Mesendoderm (in vitro differentiated cells): ENCODE results near the gene API5. TPM values are rescaled to one million over a fixed set of nuclear protein-coding genes. Genes with fewer than 3 reads are reported as not detected.

Source experiments
- DNase-seq: peaks from one replicate; pipeline ENCODE4 v3.0.0; 2013
- H2AK5ac ChIP-seq: 2 replicates; pipeline ENCODE4 v1.6.1; 2013; ENCODE audit warnings: low read length, inconsistent platforms
- H2BK120ac ChIP-seq: 2 replicates; pipeline ENCODE4 v1.6.1; 2013; ENCODE audit warnings: low read depth, mild to moderate bottlenecking, low read length, moderate library complexity, mixed read lengths
- H2BK15ac ChIP-seq: replicated peaks from 2 replicates; pipeline ENCODE4 v1.6.1; 2013; ENCODE audit warnings: low read depth, mild to moderate bottlenecking, moderate library complexity
- H2BK5ac ChIP-seq: 2 replicates; pipeline ENCODE4 v1.6.1; 2013; ENCODE audit warnings: low read length, inconsistent platforms
- H3K18ac ChIP-seq: 2 replicates; pipeline ENCODE4 v1.6.1; 2013; ENCODE audit warnings: mild to moderate bottlenecking, low read length, mixed read lengths
- H3K23ac ChIP-seq: one replicate; pipeline ENCODE4 v1.6.1; 2013; ENCODE audit warnings: low read length
- H3K27ac ChIP-seq: 2 replicates; pipeline ENCODE4 v1.5.1; 2013; ENCODE audit warnings: low read depth, mild to moderate bottlenecking, inconsistent platforms, low read length, moderate library complexity
- H3K27me3 ChIP-seq: 2 replicates; pipeline ENCODE4 v1.6.1; 2013; ENCODE audit warnings: low read length, control low read depth, mild to moderate bottlenecking, inconsistent platforms; ENCODE audit not compliant: insufficient read depth, poor library complexity
- H3K36me3 ChIP-seq: 2 replicates; pipeline ENCODE4 v1.6.1; 2013; ENCODE audit warnings: low read length, inconsistent platforms; ENCODE audit not compliant: control insufficient read depth, insufficient read depth
- H3K4ac ChIP-seq: one replicate; pipeline ENCODE4 v1.6.1; 2013; ENCODE audit warnings: low read depth, mild to moderate bottlenecking, low read length, moderate library complexity
- H3K4me1 ChIP-seq: 2 replicates; pipeline ENCODE4 v1.6.1; 2013; ENCODE audit warnings: low read depth, low read length, inconsistent platforms; ENCODE audit not compliant: control insufficient read depth
- H3K4me2 ChIP-seq: 2 replicates; pipeline ENCODE4 v1.6.1; 2013; ENCODE audit warnings: low read length
- H3K4me3 ChIP-seq: 2 replicates; pipeline ENCODE4 v1.5.1; 2013; ENCODE audit warnings: mild to moderate bottlenecking, low read length
- H3K56ac ChIP-seq: one replicate; pipeline ENCODE4 v1.6.1; 2013; ENCODE audit warnings: low read length
- H3K79me1 ChIP-seq: 2 replicates; pipeline ENCODE4 v1.6.1; 2013; ENCODE audit warnings: low read length, inconsistent platforms
- H3K79me2 ChIP-seq: 2 replicates; pipeline ENCODE4 v1.6.1; 2013; ENCODE audit warnings: mild to moderate bottlenecking, low read length; ENCODE audit not compliant: control insufficient read depth, insufficient read depth
- H3K9ac ChIP-seq: 2 replicates; pipeline ENCODE4 v1.6.1; 2013; ENCODE audit warnings: low read length, inconsistent platforms
- H4K5ac ChIP-seq: one replicate; pipeline ENCODE4 v1.6.1; 2013; ENCODE audit warnings: low read length
- H4K8ac ChIP-seq: one replicate; pipeline ENCODE4 v1.6.1; 2013; ENCODE audit warnings: low read depth, mild to moderate bottlenecking, control low read depth, low read length, moderate library complexity
- WGBS: extraction: QIAGEN DNeasy Blood & Tissue Kit; methylation state at CpG from one replicate; pipeline ENCODE4 v1.1.7; 2013; ENCODE audit warnings: low lambda C conversion rate, missing lambda C conversion rate; ENCODE audit not compliant: insufficient coverage; ENCODE audit errors: extremely low coverage; 5-methylcytosine and 5-hydroxymethylcytosine counted together
- polyA plus RNA-seq, 2 experiments: library from polyadenylated mRNA; stranded (reverse); fragments of 200-250 nt; gene quantifications; one replicate each; pipeline ENCODE4 v1.2.3, GENCODE V29; 2013

API5 gene
- 103 TPM for polyA plus RNA-seq (2013, experiment 1 of 2)
- polyA plus RNA-seq (2013, experiment 2 of 2): 100 TPM

DNA sequence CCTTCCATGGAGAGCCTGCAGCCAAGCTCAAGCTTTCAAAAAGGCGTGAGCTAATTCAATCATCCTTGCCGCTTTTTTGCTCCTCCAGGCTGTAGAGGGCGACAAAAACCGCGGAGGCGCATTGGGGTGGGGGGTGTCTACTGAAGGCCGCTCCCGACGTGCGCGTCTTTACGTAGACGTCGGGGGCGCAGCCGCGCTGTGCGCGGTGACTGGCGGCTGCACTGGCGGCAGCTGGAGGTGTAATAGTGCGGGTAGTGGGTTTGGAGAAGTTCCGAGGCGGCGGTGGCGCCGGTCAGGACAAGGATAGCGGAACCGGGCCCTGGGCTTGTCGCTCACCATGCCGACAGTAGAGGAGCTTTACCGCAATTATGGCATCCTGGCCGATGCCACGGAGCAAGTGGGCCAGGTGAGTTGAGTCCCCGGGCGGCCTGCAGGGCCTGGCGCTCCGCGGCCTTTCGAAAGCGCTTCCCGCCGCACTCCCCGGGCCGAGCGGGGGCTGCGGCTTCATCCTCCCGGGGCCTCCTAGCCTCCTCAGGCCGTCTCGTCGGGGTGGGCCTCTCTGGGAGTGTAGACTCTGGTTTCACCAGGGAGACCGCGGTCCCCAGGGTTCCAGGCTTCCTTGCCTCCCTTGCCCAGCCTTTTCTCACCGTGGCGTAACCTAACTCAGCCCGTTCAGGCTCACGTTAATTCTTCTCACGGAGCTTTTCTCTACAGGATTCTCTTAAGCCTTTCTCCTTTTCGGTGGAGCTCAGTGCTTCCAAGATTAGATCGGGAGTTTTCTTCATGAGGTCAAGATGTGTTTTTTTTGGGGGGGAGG is at the start of gene API5:
API5 (plus strand) TSS at position 206 of the 817 bp plus-strand sequence; CDS start at position 338, 132 bp downstream.
- Histone ChIP-seq H3K9ac (peak within 1 kb of the TSS; percentile 90), H3K56ac (peak within 1 kb of the TSS; percentile 91), H4K8ac (no peak within 1 kb of the TSS), H3K79me2 (peaks cover 40% of the 10 kb centered on the region), H2BK5ac (no peak within 1 kb of the TSS), H3K23ac (no peak within 1 kb of the TSS), H2BK15ac (no peak within 1 kb of the TSS), H2BK120ac (no peak within 1 kb of the TSS), H3K4me3 (peak within 1 kb of the TSS; percentile 85), H3K4me1 (no peaks in the 10 kb centered on the region), H4K5ac (no peak within 1 kb of the TSS), H3K36me3 (no peaks in the 10 kb centered on the region), H3K27ac (peak within 1 kb of the TSS; percentile 10), H2AK5ac (no peak within 1 kb of the TSS), H3K18ac (no peak within 1 kb of the TSS), H3K4ac (peak within 1 kb of the TSS; percentile 46), H3K4me2 (peak within 1 kb of the TSS; percentile 54), H3K79me1 (peaks cover 7% of the 10 kb centered on the region), H3K27me3 (no peaks in the 10 kb centered on the region)
- peak; percentile 99 for DNase-seq
- WGBS: no CpG with 5 or more reads among the region's 60 CpGs

DNA sequence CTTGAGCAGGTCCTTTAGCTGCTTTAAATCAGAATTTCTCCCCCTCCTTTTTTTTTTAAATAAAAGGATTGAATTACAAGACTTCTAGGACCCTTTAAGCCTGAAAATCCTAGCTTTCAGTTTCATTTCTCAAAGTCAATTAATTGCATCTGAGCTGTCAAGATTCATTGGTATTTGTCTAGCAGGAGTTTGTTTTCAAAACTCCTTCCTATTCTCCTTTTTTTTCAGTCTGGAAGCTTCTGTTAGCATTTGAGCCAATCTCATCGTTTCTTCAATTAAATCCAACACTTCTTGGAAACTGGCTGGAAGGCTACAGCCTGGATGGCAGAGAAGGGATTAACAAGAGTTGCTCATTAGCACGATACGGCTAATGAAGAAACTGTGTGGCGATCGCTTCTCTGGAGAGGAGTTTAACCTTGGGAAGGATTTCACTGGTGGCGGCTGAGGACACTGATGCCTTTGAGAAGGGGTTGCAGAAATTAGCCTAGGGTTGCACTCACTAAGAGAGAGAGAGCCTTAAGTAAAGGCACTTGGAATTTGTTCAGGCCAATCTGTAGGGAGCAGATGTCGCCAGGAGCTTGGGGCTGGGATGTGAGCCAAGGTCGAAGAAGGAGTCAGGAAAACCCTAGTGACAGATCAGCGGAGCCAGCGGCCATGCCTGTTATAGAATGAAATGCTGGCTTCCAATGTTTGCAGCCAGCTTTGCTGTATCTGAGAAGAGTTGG is 43.8 kb upstream of the API5 start:
- no CpG with 5 or more reads among the region's 10 CpGs for WGBS
- Histone ChIP-seq H3K18ac (no peak overlapping the region), H3K27ac (no peak overlapping the region)

DNA sequence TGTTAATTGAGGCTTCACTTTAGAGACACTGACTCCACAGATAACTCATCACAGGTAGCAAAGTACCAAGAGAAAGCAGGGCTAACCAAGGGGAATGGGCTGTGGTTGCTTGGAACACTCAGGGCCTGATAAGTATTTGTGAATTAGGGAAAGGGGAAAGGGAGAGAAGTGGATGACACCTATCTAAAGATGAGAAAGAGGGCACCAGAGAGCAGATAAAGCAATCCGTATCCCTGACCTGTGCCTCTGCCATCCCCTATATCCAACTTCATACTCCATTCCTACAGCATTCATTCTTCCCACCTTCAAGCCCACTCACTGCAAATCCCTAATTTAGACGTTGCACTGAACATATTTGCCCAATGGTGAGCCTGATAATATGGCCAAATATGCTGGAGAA is 43.0 kb upstream of the API5 start:
- no CpG with 5 or more reads among the region's 2 CpGs for WGBS
- no peak overlapping the region for H3K56ac ChIP-seq
- no peak overlapping the region for H2BK15ac ChIP-seq

More for the DNA sequence above, 43.8 kb upstream of the API5 start:
- Histone ChIP-seq H3K4me1 (no peaks in the 10 kb centered on the region), H3K23ac (no peak overlapping the region), H3K79me1 (no peaks in the 10 kb centered on the region), H3K36me3 (no peaks in the 10 kb centered on the region), H2BK15ac (no peak overlapping the region), H3K4me3 (no peak overlapping the region), H2BK120ac (no peak overlapping the region), H2AK5ac (no peak overlapping the region), H3K4ac (no peak overlapping the region), H4K8ac (no peak overlapping the region), H3K27me3 (no peaks in the 10 kb centered on the region), H2BK5ac (no peak overlapping the region), H3K56ac (no peak overlapping the region), H3K4me2 (no peak overlapping the region), H3K79me2 (no peaks in the 10 kb centered on the region), H3K9ac (no peak overlapping the region), H4K5ac (no peak overlapping the region)
- DNase-seq: no peak

DNA sequence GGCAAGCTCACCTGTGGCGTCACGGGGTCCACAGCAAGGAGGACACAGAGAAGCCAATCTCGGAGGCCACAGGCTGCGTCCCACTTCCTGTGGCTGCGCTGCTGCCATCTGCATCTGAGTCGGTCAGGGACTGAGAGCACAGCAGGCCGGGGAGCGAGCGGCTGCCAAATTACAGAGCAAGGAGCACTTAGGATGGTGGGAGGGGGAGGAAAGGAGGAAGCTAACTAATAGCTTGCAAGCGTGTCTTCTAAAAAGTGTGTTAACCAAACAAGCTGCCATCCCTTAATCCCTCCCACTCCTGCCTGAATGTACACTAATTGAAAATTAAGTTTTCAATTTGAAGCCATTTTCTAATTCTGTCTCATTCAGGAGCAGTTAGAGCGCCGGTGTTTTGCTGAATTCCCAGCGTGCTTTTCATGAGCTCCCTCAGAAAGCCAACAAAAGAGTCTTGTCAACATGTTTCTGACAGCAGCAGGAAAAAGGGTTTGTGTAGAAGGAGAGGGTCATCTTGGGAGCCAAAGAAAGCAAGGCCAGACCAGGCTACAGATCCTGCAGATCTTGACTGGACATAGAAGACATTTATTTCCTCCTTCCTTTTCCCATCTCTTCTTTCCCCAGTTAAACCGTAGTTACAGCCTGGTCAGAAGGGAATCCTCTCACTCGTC is 42.4 kb upstream of the API5 start:
- Histone ChIP-seq H3K4me1 (no peaks in the 10 kb centered on the region), H3K4me2 (no peak overlapping the region), H3K79me2 (no peaks in the 10 kb centered on the region), H3K36me3 (no peaks in the 10 kb centered on the region), H2BK15ac (no peak overlapping the region), H3K27ac (no peak overlapping the region), H2AK5ac (no peak overlapping the region), H3K18ac (no peak overlapping the region), H3K27me3 (no peaks in the 10 kb centered on the region), H2BK5ac (no peak overlapping the region), H4K8ac (no peak overlapping the region), H3K4me3 (no peak overlapping the region), H3K23ac (no peak overlapping the region), H3K9ac (no peak overlapping the region), H3K56ac (peak overlapping the region; percentile 52), H2BK120ac (no peak overlapping the region), H3K79me1 (no peaks in the 10 kb centered on the region), H4K5ac (no peak overlapping the region), H3K4ac (no peak overlapping the region)
- peak; percentile 18 for DNase-seq
- no CpG with 5 or more reads among the region's 15 CpGs for WGBS

More for the DNA sequence above, 43.0 kb upstream of the API5 start:
- H3K79me1 ChIP-seq: no peaks in the 10 kb centered on the region
- H2BK5ac ChIP-seq: no peak overlapping the region
- H2BK120ac ChIP-seq: no peak overlapping the region
- no peak overlapping the region for H3K4me2 ChIP-seq
- H3K27me3 ChIP-seq: no peaks in the 10 kb centered on the region
- no peaks in the 10 kb centered on the region for H3K36me3 ChIP-seq
- H3K18ac ChIP-seq: no peak overlapping the region
- H3K4me1 ChIP-seq: no peaks in the 10 kb centered on the region
- H3K23ac ChIP-seq: no peak overlapping the region
- DNase-seq: peak; percentile 31
- H3K4me3 ChIP-seq: no peak overlapping the region
- no peak overlapping the region for H4K5ac ChIP-seq
- no peak overlapping the region for H3K27ac ChIP-seq
- no peak overlapping the region for H3K9ac ChIP-seq
- no peak overlapping the region for H2AK5ac ChIP-seq
- H3K79me2 ChIP-seq: no peaks in the 10 kb centered on the region
- H4K8ac ChIP-seq: no peak overlapping the region
- no peak overlapping the region for H3K4ac ChIP-seq

DNA sequence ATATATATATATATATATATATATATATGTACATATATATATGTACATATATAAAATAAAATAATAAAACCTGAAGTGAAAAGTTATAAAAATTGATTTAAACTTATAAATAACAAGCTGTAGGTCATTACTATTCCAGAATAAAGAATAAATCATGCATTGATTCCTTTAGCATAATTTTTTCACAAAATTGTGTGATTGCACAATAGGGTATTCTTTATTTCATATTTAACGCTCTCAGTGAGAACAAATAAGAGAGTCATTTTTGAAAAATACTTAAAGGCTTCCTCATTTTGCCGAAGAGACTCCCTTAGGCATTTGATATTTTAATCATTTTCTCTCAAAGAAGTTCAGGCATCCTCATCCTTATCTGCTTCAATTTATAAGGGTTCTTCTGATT is 41.3 kb upstream of the API5 start:
- WGBS: no CpG with 5 or more reads among the region's 2 CpGs
- no peak overlapping the region for H3K56ac ChIP-seq
- no peak overlapping the region for H3K4me2 ChIP-seq
- H2BK15ac ChIP-seq: no peak overlapping the region
- H3K36me3 ChIP-seq: no peaks in the 10 kb centered on the region
- no peak overlapping the region for H3K4me3 ChIP-seq
- H2AK5ac ChIP-seq: no peak overlapping the region
- no peaks in the 10 kb centered on the region for H3K27me3 ChIP-seq
- H3K4me1 ChIP-seq: no peaks in the 10 kb centered on the region
- no peak overlapping the region for H2BK120ac ChIP-seq
- H3K9ac ChIP-seq: no peak overlapping the region
- no peak overlapping the region for H3K4ac ChIP-seq
- no peak overlapping the region for H4K8ac ChIP-seq
- H3K23ac ChIP-seq: no peak overlapping the region
- no peak for DNase-seq
- H4K5ac ChIP-seq: no peak overlapping the region
- H2BK5ac ChIP-seq: no peak overlapping the region
- no peak overlapping the region for H3K18ac ChIP-seq
- no peaks in the 10 kb centered on the region for H3K79me2 ChIP-seq
- no peaks in the 10 kb centered on the region for H3K79me1 ChIP-seq
- H3K27ac ChIP-seq: no peak overlapping the region
